ENCODE results near the gene ESPNL. TPM values are rescaled to one million over a fixed set of nuclear protein-coding genes. Genes with fewer than 3 reads are reported as not detected.

ESPNL gene
- total RNA-seq, 2 donors from 2014 or later: 0.35 TPM; not detected in 1

DNA sequence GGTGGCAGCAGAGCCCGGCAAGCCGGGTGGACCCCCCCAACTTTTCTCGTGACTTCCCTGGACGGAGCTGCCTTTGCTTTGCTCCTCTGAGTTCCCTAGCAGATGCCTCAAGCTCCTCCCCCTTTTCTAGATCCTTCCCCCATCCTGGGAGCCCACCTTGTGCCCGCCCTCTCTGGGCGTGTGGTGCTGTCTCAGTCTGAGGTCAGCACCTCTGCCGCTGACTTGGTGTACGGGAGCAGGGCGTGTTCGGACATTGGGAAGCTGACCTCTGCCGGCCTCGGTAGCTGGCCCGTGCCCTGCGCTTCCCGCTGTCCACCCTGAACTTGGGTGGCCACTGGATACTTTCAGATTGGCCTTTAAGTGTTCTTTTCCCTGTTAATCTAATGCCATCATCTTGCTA lies 19.6 kb upstream of the ESPNL start:
- no peaks in the 10 kb centered on the region for H3K4me1 ChIP-seq (ENCODE audit: control insufficient read depth in 1 of 2, low read depth in 2 of 2)
- TF ChIP-seq, protein P1, sequence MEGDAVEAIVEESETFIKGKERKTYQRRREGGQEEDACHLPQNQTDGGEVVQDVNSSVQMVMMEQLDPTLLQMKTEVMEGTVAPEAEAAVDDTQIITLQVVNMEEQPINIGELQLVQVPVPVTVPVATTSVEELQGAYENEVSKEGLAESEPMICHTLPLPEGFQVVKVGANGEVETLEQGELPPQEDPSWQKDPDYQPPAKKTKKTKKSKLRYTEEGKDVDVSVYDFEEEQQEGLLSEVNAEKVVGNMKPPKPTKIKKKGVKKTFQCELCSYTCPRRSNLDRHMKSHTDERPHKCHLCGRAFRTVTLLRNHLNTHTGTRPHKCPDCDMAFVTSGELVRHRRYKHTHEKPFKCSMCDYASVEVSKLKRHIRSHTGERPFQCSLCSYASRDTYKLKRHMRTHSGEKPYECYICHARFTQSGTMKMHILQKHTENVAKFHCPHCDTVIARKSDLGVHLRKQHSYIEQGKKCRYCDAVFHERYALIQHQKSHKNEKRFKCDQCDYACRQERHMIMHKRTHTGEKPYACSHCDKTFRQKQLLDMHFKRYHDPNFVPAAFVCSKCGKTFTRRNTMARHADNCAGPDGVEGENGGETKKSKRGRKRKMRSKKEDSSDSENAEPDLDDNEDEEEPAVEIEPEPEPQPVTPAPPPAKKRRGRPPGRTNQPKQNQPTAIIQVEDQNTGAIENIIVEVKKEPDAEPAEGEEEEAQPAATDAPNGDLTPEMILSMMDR (IDR thresholded peaks at IDR 0.05): no peak
- no peak for ATAC-seq (ENCODE audit: insufficient number of reproducible peaks, low FRiP score, low read depth)
- H3K36me3 ChIP-seq: peaks cover 19% of the 10 kb centered on the region
- no peak for DNase-seq (ENCODE audit: low spot score)
- no peaks in the 10 kb centered on the region for H3K27me3 ChIP-seq (replicated peaks; ENCODE audit: insufficient read depth)
- H3K4me3 ChIP-seq: no peak overlapping the region
- no peak overlapping the region for H3K27ac ChIP-seq
- H3K9me3 ChIP-seq: no peaks in the 10 kb centered on the region

DNA sequence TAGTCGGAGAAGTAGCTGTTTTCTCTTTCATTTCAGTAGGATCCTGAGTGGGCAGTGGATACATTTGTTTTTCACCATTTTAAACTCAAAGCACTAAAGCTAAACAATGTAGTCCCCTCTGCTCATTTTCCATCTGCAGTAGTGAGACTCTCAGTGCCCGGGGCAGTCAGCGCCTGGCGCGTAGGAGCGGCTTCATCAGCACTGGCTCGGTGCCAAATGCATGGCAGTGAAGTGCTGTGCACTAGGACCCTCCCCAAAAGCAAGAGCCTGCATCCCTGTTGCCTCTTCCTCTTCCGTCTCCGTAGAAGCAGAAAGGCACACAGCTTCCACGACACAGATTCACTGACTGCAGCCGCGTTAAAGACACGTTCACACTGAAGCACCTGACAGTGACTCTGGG lies 19.0 kb upstream of the ESPNL start:
- H3K36me3 ChIP-seq: peaks cover 19% of the 10 kb centered on the region
- H3K27ac ChIP-seq: no peak overlapping the region
- H3K4me1 ChIP-seq (ENCODE audit: control insufficient read depth in 1 of 2, low read depth in 2 of 2): no peaks in the 10 kb centered on the region
- no peaks in the 10 kb centered on the region for H3K9me3 ChIP-seq
- DNase-seq (ENCODE audit: low spot score) (no peak), ATAC-seq (ENCODE audit: insufficient number of reproducible peaks, low FRiP score, low read depth) (no peak)
- H3K4me3 ChIP-seq: no peak overlapping the region
- TF ChIP-seq, protein P1 (IDR thresholded peaks at IDR 0.05): no peak
- no peaks in the 10 kb centered on the region for H3K27me3 ChIP-seq (replicated peaks; ENCODE audit: insufficient read depth)

DNA sequence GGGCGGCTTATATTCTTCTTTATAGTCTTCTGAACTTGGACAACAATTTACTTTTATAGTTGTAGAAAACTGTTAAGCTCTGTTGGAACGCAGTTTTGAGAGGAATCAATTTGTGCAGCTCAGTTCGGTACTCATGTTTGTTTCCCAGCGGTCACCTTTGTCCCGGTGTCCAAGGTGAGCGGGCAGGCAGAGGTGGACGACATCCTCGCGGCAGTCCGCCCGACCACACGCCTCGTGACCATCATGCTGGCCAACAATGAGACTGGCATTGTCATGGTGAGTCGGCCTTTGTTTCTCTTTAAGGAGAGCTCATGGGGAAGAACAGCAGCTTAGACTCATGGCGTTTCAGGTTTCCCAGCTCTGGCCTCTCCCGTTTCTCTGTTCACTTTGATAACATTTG lies 18.6 kb upstream of the ESPNL start:
- Histone ChIP-seq H3K27me3 (replicated peaks; ENCODE audit: insufficient read depth) (no peaks in the 10 kb centered on the region), H3K9me3 (no peaks in the 10 kb centered on the region), H3K4me1 (ENCODE audit: control insufficient read depth in 1 of 2, low read depth in 2 of 2) (no peaks in the 10 kb centered on the region), H3K4me3 (no peak overlapping the region), H3K27ac (no peak overlapping the region), H3K36me3 (peaks cover 19% of the 10 kb centered on the region)
- TF ChIP-seq, protein P1 (IDR thresholded peaks at IDR 0.05): no peak
- ATAC-seq (ENCODE audit: insufficient number of reproducible peaks, low FRiP score, low read depth) (no peak), DNase-seq (ENCODE audit: low spot score) (no peak)

DNA sequence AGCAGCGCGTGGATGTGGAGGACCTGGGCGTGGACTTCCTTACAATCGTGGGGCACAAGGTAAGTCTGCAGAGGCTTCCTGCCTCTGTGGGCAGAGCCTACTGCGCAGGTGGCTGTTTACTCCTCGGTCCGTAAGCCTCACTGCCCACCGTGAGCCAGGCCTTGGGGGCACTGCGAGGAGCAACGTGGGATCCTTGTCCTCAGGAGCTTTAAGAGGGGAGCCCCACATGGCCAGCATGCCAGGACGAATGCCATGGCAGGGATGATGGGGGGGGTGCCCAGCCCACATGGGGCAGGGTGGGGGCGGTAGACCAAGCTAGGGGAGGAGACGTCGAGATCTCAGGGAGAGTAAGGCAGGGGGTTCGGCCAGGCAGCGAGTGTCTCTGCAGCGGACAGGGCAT lies 18.0 kb upstream of the ESPNL start:
- TF ChIP-seq, protein P1 (IDR thresholded peaks at IDR 0.05): no peak
- no peak for DNase-seq (ENCODE audit: low spot score)
- Histone ChIP-seq H3K36me3 (peaks cover 19% of the 10 kb centered on the region), H3K9me3 (no peaks in the 10 kb centered on the region), H3K27me3 (replicated peaks; ENCODE audit: insufficient read depth) (no peaks in the 10 kb centered on the region), H3K4me3 (no peak overlapping the region), H3K4me1 (ENCODE audit: control insufficient read depth in 1 of 2, low read depth in 2 of 2) (no peaks in the 10 kb centered on the region), H3K27ac (no peak overlapping the region)
- no peak for ATAC-seq (ENCODE audit: insufficient number of reproducible peaks, low FRiP score, low read depth)

DNA sequence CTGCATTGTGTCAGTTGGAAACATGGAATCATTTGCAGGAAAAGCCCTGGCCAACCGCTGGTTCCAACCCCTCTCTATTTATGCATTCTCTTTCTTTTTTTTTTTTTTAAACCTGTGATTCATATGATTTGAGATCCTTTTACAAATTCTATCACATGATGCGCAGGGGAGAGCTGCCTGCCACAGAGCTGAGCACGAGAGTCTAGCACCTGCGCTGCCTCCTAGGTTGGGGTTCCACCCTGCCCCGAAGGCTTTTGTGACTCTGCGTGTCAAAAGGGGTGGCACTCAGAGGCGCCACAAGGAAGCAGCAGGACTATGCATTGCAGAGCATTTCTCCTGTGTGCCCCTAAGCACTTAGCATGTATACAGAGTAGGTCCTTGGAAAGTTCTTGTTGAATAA lies 17.3 kb upstream of the ESPNL start:
- Histone ChIP-seq H3K36me3 (peaks cover 19% of the 10 kb centered on the region), H3K27me3 (replicated peaks; ENCODE audit: insufficient read depth) (no peaks in the 10 kb centered on the region), H3K9me3 (no peaks in the 10 kb centered on the region), H3K27ac (no peak overlapping the region), H3K4me3 (no peak overlapping the region), H3K4me1 (ENCODE audit: control insufficient read depth in 1 of 2, low read depth in 2 of 2) (no peaks in the 10 kb centered on the region)
- TF ChIP-seq, protein P1 (IDR thresholded peaks at IDR 0.05): no peak
- ATAC-seq (ENCODE audit: insufficient number of reproducible peaks, low FRiP score, low read depth): no peak
- no peak for DNase-seq (ENCODE audit: low spot score)
